Mesendoderm (in vitro differentiated cells): ENCODE data around the gene CEACAM19.

Experiments used
- DNase-seq: peaks from one replicate; pipeline ENCODE4 v3.0.0; 2013
- H2AK5ac ChIP-seq: 2 replicates; pipeline ENCODE4 v1.6.1; 2013; ENCODE audit warnings: low read length, inconsistent platforms
- H2BK120ac ChIP-seq: 2 replicates; pipeline ENCODE4 v1.6.1; 2013; ENCODE audit warnings: low read depth, mild to moderate bottlenecking, low read length, moderate library complexity, mixed read lengths
- H2BK15ac ChIP-seq: replicated peaks from 2 replicates; pipeline ENCODE4 v1.6.1; 2013; ENCODE audit warnings: low read depth, mild to moderate bottlenecking, moderate library complexity
- H2BK5ac ChIP-seq: 2 replicates; pipeline ENCODE4 v1.6.1; 2013; ENCODE audit warnings: low read length, inconsistent platforms
- H3K18ac ChIP-seq: 2 replicates; pipeline ENCODE4 v1.6.1; 2013; ENCODE audit warnings: mild to moderate bottlenecking, low read length, mixed read lengths
- H3K23ac ChIP-seq: one replicate; pipeline ENCODE4 v1.6.1; 2013; ENCODE audit warnings: low read length
- H3K27ac ChIP-seq: 2 replicates; pipeline ENCODE4 v1.5.1; 2013; ENCODE audit warnings: low read depth, mild to moderate bottlenecking, inconsistent platforms, low read length, moderate library complexity
- H3K27me3 ChIP-seq: 2 replicates; pipeline ENCODE4 v1.6.1; 2013; ENCODE audit warnings: low read length, control low read depth, mild to moderate bottlenecking, inconsistent platforms; ENCODE audit not compliant: insufficient read depth, poor library complexity
- H3K36me3 ChIP-seq: 2 replicates; pipeline ENCODE4 v1.6.1; 2013; ENCODE audit warnings: low read length, inconsistent platforms; ENCODE audit not compliant: control insufficient read depth, insufficient read depth
- H3K4ac ChIP-seq: one replicate; pipeline ENCODE4 v1.6.1; 2013; ENCODE audit warnings: low read depth, mild to moderate bottlenecking, low read length, moderate library complexity
- H3K4me1 ChIP-seq: 2 replicates; pipeline ENCODE4 v1.6.1; 2013; ENCODE audit warnings: low read depth, low read length, inconsistent platforms; ENCODE audit not compliant: control insufficient read depth
- H3K4me2 ChIP-seq: 2 replicates; pipeline ENCODE4 v1.6.1; 2013; ENCODE audit warnings: low read length
- H3K4me3 ChIP-seq: 2 replicates; pipeline ENCODE4 v1.5.1; 2013; ENCODE audit warnings: mild to moderate bottlenecking, low read length
- H3K56ac ChIP-seq: one replicate; pipeline ENCODE4 v1.6.1; 2013; ENCODE audit warnings: low read length
- H3K79me1 ChIP-seq: 2 replicates; pipeline ENCODE4 v1.6.1; 2013; ENCODE audit warnings: low read length, inconsistent platforms
- H3K79me2 ChIP-seq: 2 replicates; pipeline ENCODE4 v1.6.1; 2013; ENCODE audit warnings: mild to moderate bottlenecking, low read length; ENCODE audit not compliant: control insufficient read depth, insufficient read depth
- H3K9ac ChIP-seq: 2 replicates; pipeline ENCODE4 v1.6.1; 2013; ENCODE audit warnings: low read length, inconsistent platforms
- H4K5ac ChIP-seq: one replicate; pipeline ENCODE4 v1.6.1; 2013; ENCODE audit warnings: low read length
- H4K8ac ChIP-seq: one replicate; pipeline ENCODE4 v1.6.1; 2013; ENCODE audit warnings: low read depth, mild to moderate bottlenecking, control low read depth, low read length, moderate library complexity
- WGBS: extraction: QIAGEN DNeasy Blood & Tissue Kit; methylation state at CpG from one replicate; pipeline ENCODE4 v1.1.7; 2013; ENCODE audit warnings: low lambda C conversion rate, missing lambda C conversion rate; ENCODE audit not compliant: insufficient coverage; ENCODE audit errors: extremely low coverage; 5-methylcytosine and 5-hydroxymethylcytosine counted together

The CEACAM19 gene

GRCh38 chr19:44672226-44672625, 944 bp downstream of the CEACAM19 start:
- Histone ChIP-seq H3K79me2 (no peaks in the 10 kb centered on the region), H3K79me1 (no peaks in the 10 kb centered on the region), H4K8ac (no peak overlapping the region), H2BK15ac (no peak overlapping the region), H3K56ac (no peak overlapping the region), H3K4me2 (no peak overlapping the region), H3K23ac (peak overlapping the region; percentile 45), H3K27ac (no peak overlapping the region), H3K18ac (no peak overlapping the region), H3K4me1 (no peaks in the 10 kb centered on the region), H3K27me3 (no peaks in the 10 kb centered on the region), H4K5ac (no peak overlapping the region), H2BK120ac (no peak overlapping the region), H2AK5ac (no peak overlapping the region), H3K36me3 (no peaks in the 10 kb centered on the region), H2BK5ac (no peak overlapping the region), H3K4ac (no peak overlapping the region), H3K9ac (no peak overlapping the region), H3K4me3 (no peak overlapping the region)
- no peak for DNase-seq
- no CpG with 5 or more reads among the region's 1 CpG for WGBS

DNA sequence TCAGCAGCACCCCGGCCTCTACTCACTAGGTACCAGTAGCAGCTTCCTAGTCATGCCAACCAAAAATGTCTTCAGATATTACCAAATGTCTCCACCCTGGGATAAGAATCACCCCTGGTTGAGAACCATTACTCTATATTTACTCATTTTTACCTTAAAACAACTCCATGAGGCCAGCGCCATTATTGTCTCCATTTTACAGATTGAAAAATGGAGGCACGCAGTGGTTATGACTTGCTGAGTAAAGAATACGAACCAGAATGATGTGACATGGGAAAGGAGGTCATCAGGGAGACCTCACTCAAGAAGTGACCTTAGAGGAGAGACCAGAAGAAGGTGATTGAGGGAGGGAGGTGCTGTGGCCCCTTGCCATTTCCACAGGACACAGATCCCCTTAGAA, 2.2 kb downstream of the CEACAM19 start:
- Histone ChIP-seq H3K4me2 (no peak overlapping the region), H3K4me3 (no peak overlapping the region), H4K8ac (no peak overlapping the region), H2BK15ac (no peak overlapping the region), H3K18ac (no peak overlapping the region), H3K27me3 (no peaks in the 10 kb centered on the region), H3K4me1 (no peaks in the 10 kb centered on the region), H3K56ac (no peak overlapping the region), H3K9ac (no peak overlapping the region), H4K5ac (no peak overlapping the region), H3K27ac (no peak overlapping the region), H2AK5ac (no peak overlapping the region), H3K4ac (no peak overlapping the region), H3K79me1 (no peaks in the 10 kb centered on the region), H3K36me3 (no peaks in the 10 kb centered on the region), H2BK120ac (no peak overlapping the region), H3K79me2 (no peaks in the 10 kb centered on the region), H3K23ac (no peak overlapping the region), H2BK5ac (no peak overlapping the region)
- DNase-seq, result no peak
- WGBS, result no CpG with 5 or more reads among the region's 4 CpGs

GRCh38 chr19:44675521-44675920, 4.2 kb downstream of the CEACAM19 start:
- no peaks in the 10 kb centered on the region for H3K27me3 ChIP-seq
- no peak overlapping the region for H2BK15ac ChIP-seq
- no CpG with 5 or more reads among the region's 6 CpGs for WGBS
- H3K4me2 ChIP-seq, result no peak overlapping the region
- DNase-seq, result no peak
- no peak overlapping the region for H3K4ac ChIP-seq
- H2AK5ac ChIP-seq, result no peak overlapping the region
- no peak overlapping the region for H3K27ac ChIP-seq
- no peak overlapping the region for H2BK120ac ChIP-seq
- no peaks in the 10 kb centered on the region for H3K4me1 ChIP-seq
- H3K36me3 ChIP-seq, result no peaks in the 10 kb centered on the region
- no peak overlapping the region for H3K56ac ChIP-seq
- no peaks in the 10 kb centered on the region for H3K79me1 ChIP-seq
- no peak overlapping the region for H4K5ac ChIP-seq
- H3K18ac ChIP-seq, result no peak overlapping the region
- no peak overlapping the region for H3K23ac ChIP-seq
- H3K9ac ChIP-seq, result no peak overlapping the region
- no peak overlapping the region for H2BK5ac ChIP-seq
- no peak overlapping the region for H4K8ac ChIP-seq
- no peak overlapping the region for H3K4me3 ChIP-seq
- no peaks in the 10 kb centered on the region for H3K79me2 ChIP-seq

GRCh38 chr19:44677019-44677811, 5.9 kb downstream of the CEACAM19 start:
- Histone ChIP-seq H4K8ac (peak overlapping the region; percentile 97), H3K23ac (no peak overlapping the region), H3K27ac (no peak overlapping the region), H3K4ac (no peak overlapping the region), H3K27me3 (no peaks in the 10 kb centered on the region), H3K79me1 (no peaks in the 10 kb centered on the region), H4K5ac (no peak overlapping the region), H2BK120ac (no peak overlapping the region), H3K36me3 (no peaks in the 10 kb centered on the region), H3K9ac (no peak overlapping the region), H2AK5ac (no peak overlapping the region), H3K79me2 (no peaks in the 10 kb centered on the region), H3K4me2 (no peak overlapping the region), H2BK5ac (no peak overlapping the region), H2BK15ac (no peak overlapping the region), H3K4me3 (no peak overlapping the region), H3K18ac (no peak overlapping the region), H3K4me1 (no peaks in the 10 kb centered on the region), H3K56ac (no peak overlapping the region)
- no CpG with 5 or more reads among the region's 8 CpGs for WGBS
- peak; percentile 86 for DNase-seq

- H3K79me1 ChIP-seq, result no peaks in the 10 kb centered on the region
- no peaks in the 10 kb centered on the region for H3K79me2 ChIP-seq
- H2BK5ac ChIP-seq, result no peak overlapping the region
- H3K56ac ChIP-seq, result no peak overlapping the region
- H3K23ac ChIP-seq, result no peak overlapping the region
- H3K4me2 ChIP-seq, result no peak overlapping the region
- no peak for DNase-seq
- H2BK15ac ChIP-seq, result no peak overlapping the region
- H3K4me1 ChIP-seq, result no peaks in the 10 kb centered on the region
- H3K4ac ChIP-seq, result no peak overlapping the region
- H4K5ac ChIP-seq, result no peak overlapping the region
- no peaks in the 10 kb centered on the region for H3K27me3 ChIP-seq
- H3K4me3 ChIP-seq, result no peak overlapping the region
- H4K8ac ChIP-seq, result no peak overlapping the region
- no peak overlapping the region for H2BK120ac ChIP-seq
- no peak overlapping the region for H3K27ac ChIP-seq
- H2AK5ac ChIP-seq, result no peak overlapping the region
- H3K9ac ChIP-seq, result no peak overlapping the region
- H3K36me3 ChIP-seq, result no peaks in the 10 kb centered on the region
- H3K18ac ChIP-seq, result no peak overlapping the region
Observed at GRCh38 chr19:44680536-44680935, 9.3 kb downstream of the CEACAM19 start.
